ENCODE measurements around the gene TNFRSF8.

Gene TNFRSF8

GRCh38 chr1:12177999-12178441, 114.9 kb downstream of the TNFRSF8 start:
- no peak for DNase-seq (ENCODE audit: low read depth)
- no peak overlapping the region for H3K4me3 ChIP-seq (ENCODE audit: low read depth, low read length)
- in situ Hi-C loops (cut with HindIII; ENCODE audit: low sequenced_read_pairs): no loop called here
- TF ChIP-seq CTCF (IDR thresholded peaks at IDR 0.05; ENCODE audit: low read depth, low read length, missing control alignments): no peak

DNA sequence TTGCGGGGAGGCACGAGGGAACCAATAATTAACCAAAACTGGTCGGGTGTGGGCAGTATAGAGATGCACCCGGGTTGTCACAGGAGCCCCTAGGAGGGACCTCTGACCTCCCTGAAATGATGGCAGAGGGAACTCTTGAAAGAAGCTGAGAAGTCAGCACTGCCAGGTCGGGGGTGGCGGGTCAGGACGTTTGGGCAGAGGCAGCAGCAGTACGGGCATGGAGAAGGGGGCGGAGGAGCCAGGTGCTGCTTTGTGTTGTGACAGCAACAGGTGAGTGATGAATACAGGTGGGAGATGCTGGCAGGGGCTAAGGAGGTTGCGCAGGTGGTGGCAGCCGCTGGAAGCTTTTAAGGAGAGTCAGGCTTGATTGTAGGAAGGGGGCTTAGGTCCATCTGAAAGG, 115.4 kb downstream of the TNFRSF8 start:
- H3K4me3 ChIP-seq (ENCODE audit: low read depth, low read length): no peak overlapping the region
- TF ChIP-seq CTCF (IDR thresholded peaks at IDR 0.05; ENCODE audit: low read depth, low read length, missing control alignments): no peak
- in situ Hi-C loops (cut with HindIII; ENCODE audit: low sequenced_read_pairs): no loop called here
- no peak for DNase-seq (ENCODE audit: low read depth)

GRCh38 chr1:12179111-12179519, 116.0 kb downstream of the TNFRSF8 start:
- TF ChIP-seq CTCF (IDR thresholded peaks at IDR 0.05; ENCODE audit: low read depth, low read length, missing control alignments): no peak
- no peak for DNase-seq (ENCODE audit: low read depth)
- in situ Hi-C loops (cut with HindIII; ENCODE audit: low sequenced_read_pairs): no loop called here
- H3K4me3 ChIP-seq (ENCODE audit: low read depth, low read length): no peak overlapping the region

DNA sequence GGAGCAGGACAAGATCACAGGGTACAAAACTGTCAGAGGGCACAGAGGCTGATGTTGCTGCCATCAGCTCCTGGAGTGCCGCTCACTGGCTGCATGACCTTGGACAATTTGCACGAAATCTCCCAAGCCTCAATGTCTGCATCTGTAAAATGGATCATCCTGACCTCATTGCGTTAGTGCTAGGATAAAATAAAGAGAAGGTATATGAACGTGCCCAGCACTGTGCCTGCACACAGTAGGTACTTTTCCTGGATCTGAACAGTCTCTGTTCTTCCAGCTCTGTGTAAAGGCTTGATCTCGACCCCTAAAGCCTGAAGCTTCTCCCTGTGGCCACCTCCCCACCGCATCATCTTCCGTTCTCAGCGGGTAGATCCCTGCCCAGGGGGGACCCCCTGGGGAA, 116.6 kb downstream of the TNFRSF8 start:
- no peak for TF ChIP-seq CTCF (IDR thresholded peaks at IDR 0.05; ENCODE audit: low read depth, low read length, missing control alignments)
- in situ Hi-C loops (cut with HindIII; ENCODE audit: low sequenced_read_pairs): no loop called here
- DNase-seq (ENCODE audit: low read depth): no peak
- no peak overlapping the region for H3K4me3 ChIP-seq (ENCODE audit: low read depth, low read length)

- no peak overlapping the region for H3K4me3 ChIP-seq (ENCODE audit: low read depth, low read length)
- TF ChIP-seq CTCF (IDR thresholded peaks at IDR 0.05; ENCODE audit: low read depth, low read length, missing control alignments): no peak
- DNase-seq (ENCODE audit: low read depth): no peak
- in situ Hi-C loops (cut with HindIII; ENCODE audit: low sequenced_read_pairs): no loop called here
Observed at GRCh38 chr1:12180315-12180714, 117.2 kb downstream of the TNFRSF8 start.

- in situ Hi-C loops (cut with HindIII; ENCODE audit: low sequenced_read_pairs): no loop called here
- no peak for DNase-seq (ENCODE audit: low read depth)
- TF ChIP-seq CTCF (IDR thresholded peaks at IDR 0.05; ENCODE audit: low read depth, low read length, missing control alignments): no peak
- H3K4me3 ChIP-seq (ENCODE audit: low read depth, low read length): no peak overlapping the region
Observed at GRCh38 chr1:12180903-12181302, 117.8 kb downstream of the TNFRSF8 start.

DNA sequence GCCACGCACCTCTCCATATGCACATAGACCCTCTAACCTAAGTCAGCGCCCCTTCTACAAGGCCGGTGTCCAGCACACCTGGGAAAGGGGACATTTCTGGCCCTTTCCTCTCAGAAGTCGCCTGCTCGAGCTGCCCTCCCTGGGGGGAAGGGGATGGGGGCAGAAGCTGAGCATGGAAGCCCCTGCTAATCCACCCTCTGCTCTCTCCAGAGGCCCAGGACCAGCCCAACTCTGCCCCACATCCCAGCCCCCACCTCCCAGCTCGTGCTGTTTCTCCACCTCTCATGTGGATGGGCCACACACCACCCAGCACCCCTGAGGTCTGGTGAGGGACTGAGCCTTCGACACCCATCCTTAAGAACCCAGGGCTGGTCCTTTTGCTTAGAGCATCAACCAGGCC, 118.5 kb downstream of the TNFRSF8 start:
- in situ Hi-C loops (cut with HindIII; ENCODE audit: low sequenced_read_pairs): no loop called here
- TF ChIP-seq CTCF (IDR thresholded peaks at IDR 0.05; ENCODE audit: low read depth, low read length, missing control alignments): no peak
- no peak for DNase-seq (ENCODE audit: low read depth)
- H3K4me3 ChIP-seq (ENCODE audit: low read depth, low read length): no peak overlapping the region
